ENCODE data around the gene CUEDC1. TPM values are rescaled to one million over a fixed set of nuclear protein-coding genes. Genes with fewer than 3 reads are reported as not detected.

The CUEDC1 gene
- polyA plus RNA-seq, 2 of the 4 experiments (the other 2 are of a cell fraction) = 44.3 to 90.6 TPM

GRCh38 chr17:57879437-57880085 lies 75.7 kb downstream of the CUEDC1 start (continued):
- peak in 1 of 2 experiments; percentile 4; a peak in 1 of 5 replicates for TF ChIP-seq RAD21 (conservative IDR thresholded peaks at IDR 0.05 in 1 of 2, IDR thresholded peaks at IDR 0.05 in 1 of 2)
- TF ChIP-seq SREBF2 (IDR thresholded peaks at IDR 0.05) = no peak
- TF ChIP-seq NR3C1 (IDR thresholded peaks at IDR 0.05) = no peak
- TF ChIP-seq MYC (IDR thresholded peaks at IDR 0.05; ENCODE audit: borderline replicate concordance, low read length) = no peak
- no peak for TF ChIP-seq HES2 (IDR thresholded peaks at IDR 0.05)
- no peak for TF ChIP-seq EHMT2 (IDR thresholded peaks at IDR 0.05; ENCODE audit: low read depth)
- TF ChIP-seq POLR2AphosphoS2 (conservative IDR thresholded peaks at IDR 0.05; ENCODE audit: low read length) = no peak
- 0 out of 4 replicates have a peak, but pooled peaks of 1 of the 2 experiments have one; percentile 8 for TF ChIP-seq CEBPB (IDR thresholded peaks at IDR 0.05)
- no peak for TF ChIP-seq HEYL (CRISPR knock-in tag; IDR thresholded peaks at IDR 0.05)
- TF ChIP-seq, protein P1, sequence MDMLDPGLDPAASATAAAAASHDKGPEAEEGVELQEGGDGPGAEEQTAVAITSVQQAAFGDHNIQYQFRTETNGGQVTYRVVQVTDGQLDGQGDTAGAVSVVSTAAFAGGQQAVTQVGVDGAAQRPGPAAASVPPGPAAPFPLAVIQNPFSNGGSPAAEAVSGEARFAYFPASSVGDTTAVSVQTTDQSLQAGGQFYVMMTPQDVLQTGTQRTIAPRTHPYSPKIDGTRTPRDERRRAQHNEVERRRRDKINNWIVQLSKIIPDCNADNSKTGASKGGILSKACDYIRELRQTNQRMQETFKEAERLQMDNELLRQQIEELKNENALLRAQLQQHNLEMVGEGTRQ (IDR thresholded peaks at IDR 0.05) = 0 out of 2 replicates have a peak, but pooled peaks have one; percentile 10
- TF ChIP-seq RNF2 (IDR thresholded peaks at IDR 0.05; ENCODE audit: borderline replicate concordance, low read depth) = no peak
- TF ChIP-seq REST (IDR thresholded peaks at IDR 0.05) = no peak
- TF ChIP-seq, protein P2, sequence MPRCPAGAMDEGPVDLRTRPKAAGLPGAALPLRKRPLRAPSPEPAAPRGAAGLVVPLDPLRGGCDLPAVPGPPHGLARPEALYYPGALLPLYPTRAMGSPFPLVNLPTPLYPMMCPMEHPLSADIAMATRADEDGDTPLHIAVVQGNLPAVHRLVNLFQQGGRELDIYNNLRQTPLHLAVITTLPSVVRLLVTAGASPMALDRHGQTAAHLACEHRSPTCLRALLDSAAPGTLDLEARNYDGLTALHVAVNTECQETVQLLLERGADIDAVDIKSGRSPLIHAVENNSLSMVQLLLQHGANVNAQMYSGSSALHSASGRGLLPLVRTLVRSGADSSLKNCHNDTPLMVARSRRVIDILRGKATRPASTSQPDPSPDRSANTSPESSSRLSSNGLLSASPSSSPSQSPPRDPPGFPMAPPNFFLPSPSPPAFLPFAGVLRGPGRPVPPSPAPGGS (IDR thresholded peaks at IDR 0.05) = no peak
- TF ChIP-seq EP300 (IDR thresholded peaks at IDR 0.05) = peak in 1 of 2 experiments; percentile 56; a peak in 2 of 5 replicates
- no peak for TF ChIP-seq CBX2 (IDR thresholded peaks at IDR 0.05; ENCODE audit: borderline replicate concordance, low read depth)
- no peak for TF ChIP-seq NPAS2 (CRISPR knock-in tag; IDR thresholded peaks at IDR 0.05; ENCODE audit: borderline replicate concordance)
- TF ChIP-seq ESRRA (IDR thresholded peaks at IDR 0.05; ENCODE audit: borderline replicate concordance, low read length) = 0 out of 2 replicates have a peak, but pooled peaks have one; percentile 19
- TF ChIP-seq CBX8 (IDR thresholded peaks at IDR 0.05) = no peak
- TF ChIP-seq, protein P3, sequence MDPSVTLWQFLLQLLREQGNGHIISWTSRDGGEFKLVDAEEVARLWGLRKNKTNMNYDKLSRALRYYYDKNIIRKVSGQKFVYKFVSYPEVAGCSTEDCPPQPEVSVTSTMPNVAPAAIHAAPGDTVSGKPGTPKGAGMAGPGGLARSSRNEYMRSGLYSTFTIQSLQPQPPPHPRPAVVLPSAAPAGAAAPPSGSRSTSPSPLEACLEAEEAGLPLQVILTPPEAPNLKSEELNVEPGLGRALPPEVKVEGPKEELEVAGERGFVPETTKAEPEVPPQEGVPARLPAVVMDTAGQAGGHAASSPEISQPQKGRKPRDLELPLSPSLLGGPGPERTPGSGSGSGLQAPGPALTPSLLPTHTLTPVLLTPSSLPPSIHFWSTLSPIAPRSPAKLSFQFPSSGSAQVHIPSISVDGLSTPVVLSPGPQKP (IDR thresholded peaks at IDR 0.05; ENCODE audit: low read depth, low read length) = no peak
